ENCODE measurements around the gene SRGAP1.
A peak's percentile ranks its signal among the peaks of the same experiment; 100 is the strongest.

Gene SRGAP1

GRCh38 chr12:63844391-63845341 is at the start of gene SRGAP1:
SRGAP1 (plus strand) TSS chr12:63844700; CDS start chr12:63844817, 117 bp downstream.
- peak; percentile 46 for DNase-seq

- no peak for DNase-seq
These were observed 49.3 kb upstream of the SRGAP1 start for GRCh38 chr12:63795032-63795687.

GRCh38 chr12:63795944-63796343 is 48.6 kb upstream of the SRGAP1 start:
- no peak for DNase-seq

- DNase-seq, result peak; percentile 33
These were observed 42.4 kb upstream of the SRGAP1 start for GRCh38 chr12:63802012-63802608.

- no peak for DNase-seq
These were observed 39.8 kb upstream of the SRGAP1 start for GRCh38 chr12:63804746-63805145.

- no peak for DNase-seq
These were observed 38.5 kb upstream of the SRGAP1 start for GRCh38 chr12:63805704-63806672.

GRCh38 chr12:63808631-63809030 is 35.9 kb upstream of the SRGAP1 start:
- no peak for DNase-seq

GRCh38 chr12:63809566-63809965 is 34.9 kb upstream of the SRGAP1 start:
- DNase-seq, result no peak

GRCh38 chr12:63811334-63811733 is 33.2 kb upstream of the SRGAP1 start:
- DNase-seq, result no peak

- DNase-seq, result no peak
These were observed 32.7 kb upstream of the SRGAP1 start for GRCh38 chr12:63811755-63812154.

- DNase-seq, result no peak
These were observed 30.2 kb upstream of the SRGAP1 start for GRCh38 chr12:63814146-63814772.

- DNase-seq, result no peak
These were observed 29.0 kb upstream of the SRGAP1 start for GRCh38 chr12:63815482-63815852.

- DNase-seq, result no peak
These were observed 28.5 kb upstream of the SRGAP1 start for GRCh38 chr12:63816031-63816430.

GRCh38 chr12:63820427-63820826 is 24.1 kb upstream of the SRGAP1 start:
- DNase-seq, result no peak

GRCh38 chr12:63821781-63822251 is 22.7 kb upstream of the SRGAP1 start:
- DNase-seq, result no peak

GRCh38 chr12:63822352-63822751 is 22.1 kb upstream of the SRGAP1 start:
- DNase-seq, result no peak

GRCh38 chr12:63823040-63823439 is 21.5 kb upstream of the SRGAP1 start:
- no peak for DNase-seq

- DNase-seq, result peak; percentile 72
These were observed 18.4 kb upstream of the SRGAP1 start for GRCh38 chr12:63826006-63826585.

GRCh38 chr12:63828867-63829266 is 15.6 kb upstream of the SRGAP1 start:
- no peak for DNase-seq

GRCh38 chr12:63836046-63836445 is 8.5 kb upstream of the SRGAP1 start:
- DNase-seq, result no peak

- no peak for DNase-seq
These were observed 7.6 kb upstream of the SRGAP1 start for GRCh38 chr12:63836936-63837335.

All from inflammatory macrophage treated with lipopolysaccharide for 4 hours (primary cell).